Upper lobe of left lung (tissue), 6 donors: ENCODE data around the gene GALNT10. TPM values are rescaled to one million over a fixed set of nuclear protein-coding genes. Genes with fewer than 3 reads are reported as not detected.

Experiments used
- ATAC-seq, 2 donors: fragments of 200-7000 bp; cut with Tn5 transposase; one replicate each; pipeline ENCODE4 v1.9.1; 2022; ENCODE audit warnings: mild to moderate bottlenecking in 2 of 2, moderate library complexity in 2 of 2; ENCODE audit not compliant: low FRiP score in 2 of 2
- DNase-seq, 2 donors: peaks; one replicate each; pipeline ENCODE4 v3.0.0-alpha.2; 2019 to 2020
- H3K27ac ChIP-seq, 4 donors: fragments of 200-600 bp; sonication (generic); one replicate each; pipeline ENCODE4 v1.5.1; 2016 to 2019
- H3K27me3 ChIP-seq, 4 donors: fragments of 200-600 bp; sonication (generic); one replicate each; pipeline ENCODE4 v1.5.1; 2017 to 2019
- H3K36me3 ChIP-seq, 4 donors: fragments of 200-600 bp; sonication (generic); one replicate each; pipeline ENCODE4 v1.5.1; 2016 to 2019
- H3K4me1 ChIP-seq, 4 donors: fragments of 200-600 bp; sonication (generic); one replicate each; pipeline ENCODE4 v1.5.1; 2018 to 2019
- H3K4me3 ChIP-seq, 4 donors: fragments of 200-600 bp; sonication (generic); one replicate each; pipeline ENCODE4 v1.5.1; 2017 to 2019; ENCODE audit warnings: mild to moderate bottlenecking in 2 of 4, moderate library complexity in 1 of 4
- H3K9me3 ChIP-seq, 4 donors: fragments of 200-600 bp; sonication (generic); one replicate each; pipeline ENCODE4 v1.5.1; 2018 to 2019
- CTCF ChIP-seq, 6 experiments: fragments of 450-650 bp in 4 of 6; fragments of 200-600 bp in 2 of 6; sonication (generic) in 2 of 6; IDR thresholded peaks; one replicate each; pipeline ENCODE4 v1.5.1; 2016 to 2019; ENCODE audit warnings: antibody characterized with exemption in 6 of 6
- EP300 ChIP-seq, 4 donors: sonication (generic); formaldehyde crosslinking; IDR thresholded peaks; one replicate each; pipeline ENCODE4 v1.5.1; 2017; ENCODE audit warnings: antibody characterized with exemption in 4 of 4, control low read depth in 2 of 4
- POLR2A ChIP-seq, 4 donors: fragments of 450-650 bp; IDR thresholded peaks; one replicate each; pipeline ENCODE4 v1.5.1; 2016 to 2017; ENCODE audit warnings: antibody characterized with exemption in 4 of 4, mild to moderate bottlenecking in 2 of 4
- POLR2AphosphoS5 ChIP-seq, 2 donors: sonication (generic); formaldehyde crosslinking; IDR thresholded peaks; one replicate each; pipeline ENCODE4 v1.5.1; 2017; ENCODE audit warnings: antibody characterized with exemption in 2 of 2
- WGBS, 2 donors: methylation state at CpG; one replicate each; pipeline ENCODE4 v1.1.5; 2017 to 2018; 5-methylcytosine and 5-hydroxymethylcytosine counted together
- total RNA-seq, 6 donors: library from RNA; depleted of rRNA in 4 of 6; stranded (reverse); fragments of >200 nt in 4 of 6; gene quantifications; one replicate each; pipeline versions ENCODE4 v1.1.0 to v1.2.1, GENCODE V29; 2016 to 2021
- donor health status: DM: no; HTN: no; CAD: no; lungs with moderate emphysema.
- donor health status: DM: no; HTN: yes; CAD: no; lungs with severe emphysema.

The GALNT10 gene
- total RNA-seq, 6 donors from 2014 or later, result 38.6 to 118 (median 66.4) TPM

- peaks cover 0 to 12% (median 0%) of the 10 kb centered on the region in 4 donors for H3K36me3 ChIP-seq
- H3K9me3 ChIP-seq, result no peaks in the 10 kb centered on the region
- H3K27me3 ChIP-seq, result no peaks in the 10 kb centered on the region
- no peak overlapping the region for H3K4me3 ChIP-seq
- TF ChIP-seq CTCF (IDR thresholded peaks at IDR 0.05) (no peak), POLR2AphosphoS5 (IDR thresholded peaks at IDR 0.05) (no peak), POLR2A (IDR thresholded peaks at IDR 0.05) (no peak), EP300 (IDR thresholded peaks at IDR 0.05) (no peak)
- no peaks in the 10 kb centered on the region for H3K4me1 ChIP-seq
- ATAC-seq (no peak), DNase-seq (no peak)
- H3K27ac ChIP-seq, result no peak overlapping the region
- WGBS, 2 donors, result 91 to 99% methylated on average over 6 of the region's 6 CpGs
Measured at GRCh38 chr5:154341620-154342019, 151.1 kb downstream of the GALNT10 start.

GRCh38 chr5:154342211-154342610 lies 151.7 kb downstream of the GALNT10 start:
- H3K27ac ChIP-seq, result no peak overlapping the region
- no peak overlapping the region for H3K4me3 ChIP-seq
- WGBS, 2 donors, result 75 to 79% methylated on average over 7 of the region's 7 CpGs
- no peaks in the 10 kb centered on the region for H3K27me3 ChIP-seq
- H3K9me3 ChIP-seq, result no peaks in the 10 kb centered on the region
- peaks cover 0 to 12% (median 0%) of the 10 kb centered on the region in 4 donors for H3K36me3 ChIP-seq
- ATAC-seq (no peak), DNase-seq (no peak)
- TF ChIP-seq EP300 (IDR thresholded peaks at IDR 0.05), result no peak
- TF ChIP-seq CTCF (IDR thresholded peaks at IDR 0.05), result no peak
- TF ChIP-seq POLR2AphosphoS5 (IDR thresholded peaks at IDR 0.05), result no peak
- no peak for TF ChIP-seq POLR2A (IDR thresholded peaks at IDR 0.05)
- no peaks in the 10 kb centered on the region for H3K4me1 ChIP-seq

GRCh38 chr5:154342963-154343362 lies 152.4 kb downstream of the GALNT10 start:
- TF ChIP-seq POLR2A (IDR thresholded peaks at IDR 0.05) (no peak), POLR2AphosphoS5 (IDR thresholded peaks at IDR 0.05) (no peak), CTCF (IDR thresholded peaks at IDR 0.05) (no peak), EP300 (IDR thresholded peaks at IDR 0.05) (no peak)
- DNase-seq (no peak), ATAC-seq (no peak)
- Histone ChIP-seq H3K27me3 (no peaks in the 10 kb centered on the region), H3K27ac (no peak overlapping the region), H3K4me3 (no peak overlapping the region), H3K4me1 (no peaks in the 10 kb centered on the region), H3K9me3 (no peaks in the 10 kb centered on the region), H3K36me3 (peaks cover 0 to 11% (median 2%) of the 10 kb centered on the region in 4 donors)
- 86 to 92% methylated on average over 4 of the region's 4 CpGs for WGBS, 2 donors

- Histone ChIP-seq H3K4me3 (no peak overlapping the region), H3K27me3 (no peaks in the 10 kb centered on the region), H3K4me1 (no peaks in the 10 kb centered on the region), H3K9me3 (no peaks in the 10 kb centered on the region), H3K36me3 (peaks cover 0 to 4% (median 0%) of the 10 kb centered on the region in 4 donors), H3K27ac (no peak overlapping the region)
- no peak for ATAC-seq
- no peak for TF ChIP-seq POLR2AphosphoS5 (IDR thresholded peaks at IDR 0.05)
- no peak for TF ChIP-seq POLR2A (IDR thresholded peaks at IDR 0.05)
- no peak for TF ChIP-seq EP300 (IDR thresholded peaks at IDR 0.05)
- TF ChIP-seq CTCF (IDR thresholded peaks at IDR 0.05), result no peak
- WGBS, 2 donors, result 96% methylated on average over 5 of the region's 5 CpGs
- DNase-seq, result no peak
Measured at GRCh38 chr5:154344461-154344860, 153.9 kb downstream of the GALNT10 start.

GRCh38 chr5:154345255-154345952 lies 154.9 kb downstream of the GALNT10 start:
- H3K27ac ChIP-seq, result no peak overlapping the region
- no peaks in the 10 kb centered on the region for H3K9me3 ChIP-seq
- no peaks in the 10 kb centered on the region for H3K27me3 ChIP-seq
- no peak for TF ChIP-seq CTCF (IDR thresholded peaks at IDR 0.05)
- no peak for TF ChIP-seq POLR2AphosphoS5 (IDR thresholded peaks at IDR 0.05)
- TF ChIP-seq EP300 (IDR thresholded peaks at IDR 0.05), result no peak
- TF ChIP-seq POLR2A (IDR thresholded peaks at IDR 0.05), result no peak
- H3K4me3 ChIP-seq, result no peak overlapping the region
- no peak for DNase-seq
- ATAC-seq, result no peak
- no peaks in the 10 kb centered on the region for H3K4me1 ChIP-seq
- peaks cover 0 to 4% (median 0%) of the 10 kb centered on the region in 4 donors for H3K36me3 ChIP-seq
- 94 to 98% methylated on average over 4 to 5 of the region's 5 CpGs for WGBS, 2 donors
